ENCODE data around the gene CDKN1C.

CDKN1C gene

DNA sequence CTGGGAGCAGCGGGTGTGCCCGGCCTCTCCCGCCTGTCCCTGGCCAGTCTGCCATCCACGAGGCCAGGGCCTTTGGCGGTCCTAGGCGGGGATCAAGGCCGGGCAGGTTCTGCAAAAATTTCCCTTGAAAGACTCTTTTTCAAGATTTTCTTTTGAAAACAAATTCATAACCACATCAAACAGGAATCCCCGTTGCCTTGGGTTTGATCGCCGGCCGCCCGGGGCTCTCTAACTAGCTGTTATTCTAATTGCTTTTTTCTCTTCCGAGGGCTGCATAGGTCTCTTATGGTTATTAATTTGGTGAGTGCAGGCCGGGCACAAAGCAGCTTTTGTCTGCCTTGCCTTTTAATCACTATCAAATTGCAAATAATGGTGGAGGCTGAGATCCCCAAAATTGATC lies 42.0 kb downstream of the CDKN1C start:
- DNase-seq: no peak

DNA sequence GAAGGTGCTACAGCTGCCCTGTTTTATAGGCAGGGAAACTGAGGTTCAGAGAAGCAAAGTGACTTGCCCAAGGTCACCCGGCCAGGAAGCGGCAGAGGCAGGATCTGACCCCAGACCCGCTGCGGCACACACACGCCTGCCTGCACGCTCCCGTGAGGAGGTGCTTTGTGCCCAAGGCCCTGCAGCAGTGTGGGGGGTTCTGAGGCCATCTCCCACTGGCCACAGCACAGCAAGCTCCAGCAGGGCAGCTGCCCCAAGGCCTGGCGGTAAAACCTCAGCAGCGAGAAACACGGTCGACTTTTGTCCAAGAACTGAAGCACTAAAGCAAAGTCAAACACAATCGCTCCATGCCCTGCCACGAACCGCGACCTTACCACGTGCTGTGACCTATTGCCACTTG lies 42.7 kb downstream of the CDKN1C start:
- DNase-seq: no peak

DNA sequence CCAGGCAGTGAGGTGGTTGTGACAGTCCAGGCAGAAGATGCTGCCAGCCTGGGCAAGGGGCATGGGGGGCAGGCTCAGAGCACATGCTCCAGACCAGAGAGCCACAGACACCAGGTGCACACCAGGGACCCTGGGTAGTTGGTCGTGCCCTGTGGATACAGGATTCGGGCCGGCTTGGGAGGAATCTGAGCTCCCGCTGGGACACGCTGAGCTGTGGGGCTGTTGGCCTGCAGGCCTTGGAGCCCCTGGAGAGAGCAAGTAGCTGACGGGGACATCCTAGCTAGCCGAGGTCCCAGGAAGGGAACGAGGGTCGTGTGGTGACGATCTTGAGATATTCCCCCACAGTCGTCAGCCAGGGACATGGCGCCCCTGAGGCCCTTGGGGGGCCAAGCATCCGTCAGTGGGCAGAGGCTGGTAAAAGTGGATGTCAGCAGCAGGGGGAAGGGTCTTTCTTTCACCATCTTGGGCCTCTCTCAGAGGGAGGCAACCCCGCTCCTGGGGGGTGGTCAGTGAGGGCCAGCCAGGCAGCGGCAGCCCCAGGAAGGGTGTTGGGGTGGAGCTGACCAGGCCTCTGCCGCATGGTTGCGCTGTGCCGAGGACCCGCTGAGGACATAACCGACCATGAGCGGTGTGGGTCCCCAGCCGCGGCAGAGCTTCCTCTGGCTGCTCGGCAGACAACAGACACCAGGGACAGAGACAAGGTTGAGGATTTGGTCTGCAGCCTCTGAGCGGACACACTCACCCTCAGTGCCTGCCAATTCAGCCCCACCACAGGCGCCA lies 44.0 kb downstream of the CDKN1C start:
- no peak for DNase-seq

DNA sequence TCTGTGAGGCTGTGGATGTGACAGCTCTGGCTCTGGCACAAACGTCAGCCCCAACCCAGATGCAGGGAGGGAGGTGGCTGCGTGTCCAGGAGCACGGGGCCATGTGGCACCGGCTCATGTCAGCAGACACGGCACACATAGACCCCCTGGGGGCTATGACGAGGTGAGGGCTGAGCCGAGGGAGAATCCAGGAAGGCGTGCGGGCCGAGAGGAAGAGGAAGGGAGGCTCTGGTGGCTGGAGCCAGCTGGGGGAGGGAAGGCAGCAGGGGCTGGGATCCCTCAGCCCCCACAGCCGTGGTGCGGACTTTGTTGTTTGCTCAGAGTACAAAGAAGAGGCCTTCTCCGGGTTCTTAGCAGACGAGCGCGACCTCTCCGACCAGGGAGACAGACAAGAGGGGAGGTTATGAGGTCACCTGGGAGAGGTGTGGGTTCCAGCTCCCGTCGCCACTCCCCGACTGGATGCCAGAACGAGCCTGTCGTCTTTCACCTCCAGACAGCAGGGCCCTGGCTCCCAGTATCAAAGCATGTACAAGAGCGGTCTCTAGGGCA lies 46.1 kb downstream of the CDKN1C start:
- no peak for DNase-seq

DNA sequence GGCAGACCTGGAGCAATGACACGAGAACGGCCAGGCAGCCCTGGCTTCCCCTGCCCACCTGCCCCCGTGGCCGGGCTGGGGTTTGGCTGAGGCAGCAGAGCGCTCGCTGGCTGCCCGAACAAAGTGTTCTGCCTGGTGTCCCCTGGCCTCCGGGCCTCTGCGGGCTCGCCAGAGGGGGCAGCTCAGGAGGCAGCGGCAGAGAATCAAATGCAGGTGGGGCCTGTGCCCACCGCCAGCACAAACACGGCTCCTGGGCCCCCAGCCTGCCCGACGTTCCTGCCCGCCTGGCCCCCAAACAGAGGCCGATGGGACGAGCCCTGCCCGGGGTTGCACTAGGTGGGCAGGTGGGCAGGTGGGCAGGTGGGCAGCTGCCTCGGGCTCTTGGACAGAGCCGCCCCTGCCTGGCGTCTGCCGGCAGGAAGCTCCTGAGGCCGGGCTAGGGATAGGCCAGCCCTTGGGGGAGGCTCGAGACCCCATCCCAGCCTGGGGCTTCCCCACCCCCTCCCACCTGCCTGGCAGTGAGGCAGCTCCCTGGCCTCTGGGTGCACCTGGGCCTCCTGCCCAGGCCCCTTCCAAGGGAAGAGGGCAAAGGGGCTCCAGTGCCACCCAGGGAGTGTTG lies 46.8 kb downstream of the CDKN1C start:
- no peak for DNase-seq

DNA sequence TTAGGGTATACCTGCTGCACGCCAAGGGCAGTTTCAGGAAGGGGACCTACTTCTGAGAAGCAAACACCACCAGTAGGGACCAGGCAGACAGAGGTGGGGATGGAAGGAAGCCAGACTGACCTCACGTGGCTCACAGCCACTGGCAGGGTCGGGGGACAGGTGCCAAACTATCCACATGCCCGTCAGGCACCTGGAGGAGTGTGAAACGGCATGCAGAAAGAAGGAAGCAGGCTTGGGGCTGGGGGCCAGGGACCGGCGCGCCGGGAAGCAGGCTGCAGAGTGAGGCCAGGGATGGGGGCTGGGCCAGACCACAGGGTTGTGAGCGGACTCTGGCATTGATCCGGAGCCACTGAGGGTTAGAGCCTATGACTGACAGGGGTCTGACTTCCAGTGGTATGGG lies 47.5 kb downstream of the CDKN1C start:
- DNase-seq: no peak

DNA sequence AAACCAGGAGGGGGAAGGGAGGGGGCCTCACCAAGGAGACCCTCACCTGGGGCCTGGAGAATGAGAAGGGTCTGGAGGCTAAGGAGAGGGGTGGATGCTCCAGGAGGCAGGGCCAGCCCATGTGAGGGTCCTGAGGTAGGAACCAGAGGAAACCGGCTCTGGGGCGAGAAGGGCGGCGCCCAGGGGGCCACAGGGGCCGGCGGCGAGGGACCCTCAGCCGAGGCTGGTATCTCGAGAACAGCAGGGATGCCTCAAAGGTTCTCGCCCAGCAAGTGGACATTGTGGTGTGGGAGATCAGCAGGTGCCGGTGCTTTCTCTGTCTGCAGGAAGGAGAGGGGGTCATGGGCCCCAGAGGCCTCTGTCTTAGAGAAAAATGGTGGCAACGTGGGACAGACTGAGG lies 47.9 kb downstream of the CDKN1C start:
- DNase-seq: no peak

DNA sequence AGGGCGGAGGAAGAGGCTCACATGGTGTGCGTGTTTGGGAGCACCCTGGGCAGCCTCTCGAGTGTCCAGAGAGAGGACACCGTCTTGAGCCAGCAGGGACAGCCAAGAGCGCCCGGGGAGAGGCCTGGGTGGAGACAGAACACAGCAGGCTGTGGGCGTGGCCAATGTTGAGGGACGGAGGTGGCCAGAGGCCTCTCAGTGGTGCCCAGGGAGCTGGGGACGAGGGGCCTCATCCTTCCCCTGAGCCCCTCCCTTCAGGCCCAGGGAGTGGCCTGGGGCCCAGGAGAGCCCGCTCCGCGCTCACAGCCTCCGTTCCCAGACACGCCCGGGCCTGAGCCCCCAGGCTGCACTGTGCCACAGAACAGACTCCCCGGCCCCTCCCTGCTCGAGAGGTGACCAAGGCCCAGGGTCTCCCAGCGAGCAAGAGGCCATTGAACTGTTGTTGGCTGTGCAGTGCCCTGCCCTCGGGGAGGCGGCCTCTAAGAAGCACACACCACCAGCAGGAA lies 48.4 kb downstream of the CDKN1C start:
- no peak for DNase-seq

DNA sequence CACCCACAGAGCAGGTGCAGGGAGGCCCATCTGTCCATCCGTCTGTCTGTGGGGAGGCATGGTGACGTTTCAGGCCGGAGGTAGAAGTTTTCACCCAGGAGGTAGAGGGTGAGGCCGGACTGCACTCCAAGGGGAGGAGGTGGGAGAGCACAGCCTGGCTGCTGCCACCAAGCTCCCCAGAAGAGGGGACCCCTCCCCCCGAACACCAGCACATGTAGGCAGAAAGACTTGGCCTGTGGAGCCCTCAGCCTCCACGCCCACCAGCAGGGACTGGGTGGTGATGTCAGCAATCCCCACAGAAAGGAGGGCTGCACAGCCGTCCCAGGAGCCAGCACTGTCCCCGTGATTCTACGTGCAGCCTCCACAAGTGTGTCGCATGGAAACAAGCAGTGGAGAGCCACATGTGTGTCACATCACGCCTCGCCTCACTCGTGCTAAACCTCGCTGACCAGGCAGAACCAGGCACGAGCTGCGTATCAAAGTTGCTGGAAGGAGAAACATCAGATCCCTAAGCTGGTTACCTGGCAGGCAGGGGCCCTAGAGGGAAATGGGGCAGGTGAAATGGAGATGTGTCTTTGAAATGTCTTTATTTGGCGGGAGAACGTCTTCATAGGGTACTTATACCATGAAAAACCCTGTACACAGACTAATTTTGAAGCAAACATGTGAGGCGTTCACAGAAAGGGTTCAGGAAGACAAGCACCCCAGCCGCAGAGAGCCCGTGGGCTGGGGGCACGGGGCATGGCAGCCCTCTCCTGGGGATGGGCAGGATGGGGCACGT lies 49.1 kb downstream of the CDKN1C start:
- DNase-seq: no peak

DNA sequence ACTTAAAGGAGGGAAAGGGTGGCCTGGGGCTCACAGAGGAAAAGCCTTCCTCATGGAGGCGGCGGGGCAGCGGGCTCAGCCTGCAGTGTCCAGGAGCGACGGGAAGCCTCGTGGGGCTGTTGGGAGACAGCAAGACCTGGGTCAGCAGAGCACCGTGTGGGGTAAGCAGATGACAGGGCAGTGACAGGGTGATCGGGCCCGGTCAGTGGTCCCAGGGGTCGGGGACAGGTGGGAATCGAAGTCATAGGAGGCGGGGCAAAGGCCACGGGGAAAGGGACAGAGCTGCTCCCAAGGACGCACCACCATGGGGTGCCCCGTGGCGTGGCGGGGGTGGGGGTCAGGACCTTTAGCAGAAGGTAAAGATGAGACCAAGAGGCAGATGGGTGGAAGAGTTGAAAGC lies 49.8 kb downstream of the CDKN1C start:
- DNase-seq: no peak

DNA sequence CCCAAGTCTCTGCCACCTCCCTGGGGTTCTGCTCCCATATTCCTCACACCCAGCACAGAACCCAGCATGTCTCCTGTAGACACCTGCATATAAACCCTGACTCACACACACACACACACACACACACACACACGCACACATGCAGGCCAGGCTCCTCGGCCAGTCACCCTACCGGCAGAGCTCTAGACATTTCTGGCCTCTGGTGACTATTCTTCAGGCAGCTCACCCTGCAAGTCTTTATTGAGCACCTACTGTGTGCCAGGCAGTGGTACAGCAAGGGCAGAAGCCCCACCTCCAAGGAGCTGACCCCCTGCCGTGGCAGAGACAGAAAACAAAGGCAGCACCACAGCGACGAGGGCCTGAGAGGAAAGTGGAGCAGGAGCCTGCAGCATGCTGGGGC lies 50.3 kb downstream of the CDKN1C start:
- no peak for DNase-seq

DNA sequence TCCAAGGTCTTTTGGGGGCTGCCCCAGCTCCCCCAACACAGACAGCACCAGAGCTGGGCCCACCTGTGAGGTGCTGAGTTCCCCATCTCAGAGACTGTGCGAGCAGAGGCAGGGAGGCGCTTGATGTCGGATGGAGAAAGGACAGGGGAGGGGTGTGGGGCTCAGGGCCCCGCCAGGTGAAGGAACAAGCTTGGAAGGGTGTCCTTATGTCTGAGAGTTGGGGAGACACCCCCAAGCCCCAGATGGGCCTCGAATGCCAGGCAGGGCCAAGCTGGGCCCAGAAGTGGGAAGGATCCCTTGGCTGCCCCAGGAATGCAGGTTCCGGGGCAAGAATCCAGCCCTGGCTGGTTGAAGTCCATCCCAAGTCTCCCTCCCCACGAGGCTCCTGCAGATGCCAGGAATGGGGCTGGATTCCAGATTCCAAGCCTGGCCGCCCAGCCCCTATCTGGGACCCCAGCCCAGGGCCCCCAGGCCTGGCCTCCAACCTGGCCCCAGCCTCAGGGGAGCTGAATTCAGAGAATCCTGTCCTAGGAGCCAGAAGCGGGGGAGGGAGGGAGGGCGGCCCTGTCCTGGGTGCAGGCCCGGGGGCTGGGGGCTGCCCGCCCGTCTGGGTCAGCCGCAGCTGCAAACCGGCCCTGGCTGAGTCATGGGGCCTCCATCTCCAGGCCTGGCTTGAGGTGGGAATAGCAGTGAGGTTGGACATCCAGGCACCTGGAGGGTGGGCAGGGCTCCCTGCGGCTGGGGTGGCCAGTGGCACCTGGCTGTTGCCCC lies 50.9 kb downstream of the CDKN1C start:
- DNase-seq: no peak

DNA sequence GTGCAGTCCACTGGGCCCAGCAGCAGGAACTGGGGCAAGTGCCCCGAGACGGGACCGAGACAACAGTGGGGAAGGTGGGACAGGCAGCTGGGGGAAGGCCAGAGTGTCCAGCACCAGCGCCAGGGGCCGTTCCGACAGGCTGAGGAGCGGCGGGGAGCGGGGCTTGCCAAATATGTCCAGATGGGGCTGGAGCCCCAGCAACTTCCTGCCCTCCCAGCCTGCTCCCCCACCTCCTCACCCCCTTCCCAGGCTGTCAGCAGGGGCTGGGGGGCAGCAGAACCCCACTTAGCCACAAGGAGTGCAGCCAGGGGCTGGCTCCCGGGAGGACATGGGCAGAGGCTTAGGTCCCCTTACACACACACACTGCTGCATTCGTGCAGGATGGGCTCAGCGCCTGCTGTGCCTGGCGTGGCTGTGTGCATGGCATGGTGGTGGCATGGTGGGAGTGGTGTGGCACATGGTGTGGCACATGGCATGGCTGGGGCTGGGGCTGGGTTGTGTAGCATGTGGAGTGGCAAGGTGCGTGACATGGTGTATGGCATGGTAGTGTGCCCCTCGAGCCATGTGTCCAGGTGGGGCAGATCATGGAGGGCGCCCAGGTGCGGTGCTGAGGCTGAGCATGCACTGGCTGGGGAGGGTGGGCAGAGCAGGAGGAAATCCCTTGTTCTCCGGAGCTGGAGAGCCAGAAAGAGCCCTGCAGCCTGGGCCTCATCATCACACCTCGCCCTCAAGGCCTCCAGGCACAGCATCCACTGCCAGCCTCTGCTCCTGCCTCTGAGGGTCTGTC lies 51.7 kb downstream of the CDKN1C start:
- no peak for DNase-seq
